HG03442 (cell line): Measurements from ENCODE around the gene RCN2.

ENCODE experiments used
- ATAC-seq: cut with Tn5 transposase; IDR thresholded peaks from one replicate; pipeline ENCODE4 v1.9.1; 2021; ENCODE audit warnings: mild to moderate bottlenecking, moderate library complexity; ENCODE audit not compliant: unreplicated experiment

RCN2 gene

DNA sequence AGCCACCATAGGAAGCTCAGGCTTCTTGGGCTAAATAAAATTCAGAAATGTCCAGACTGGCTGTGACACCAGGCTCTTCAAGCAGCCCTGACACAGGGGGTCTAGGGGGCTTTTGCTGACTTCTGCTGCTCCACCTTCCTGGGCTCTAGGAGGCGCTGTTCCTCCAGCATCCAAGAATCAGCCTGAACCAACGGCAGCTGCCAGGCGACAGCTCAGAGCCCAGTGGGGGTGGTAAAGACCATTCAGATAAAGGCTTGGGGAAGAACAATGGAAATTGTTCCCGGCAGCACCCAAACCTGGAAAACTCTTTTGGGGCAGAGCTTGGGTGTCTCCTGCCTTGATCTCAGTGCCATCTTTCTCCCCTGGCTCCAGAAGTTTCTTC lies 41.8 kb downstream of the RCN2 start:
- ATAC-seq = no peak

DNA sequence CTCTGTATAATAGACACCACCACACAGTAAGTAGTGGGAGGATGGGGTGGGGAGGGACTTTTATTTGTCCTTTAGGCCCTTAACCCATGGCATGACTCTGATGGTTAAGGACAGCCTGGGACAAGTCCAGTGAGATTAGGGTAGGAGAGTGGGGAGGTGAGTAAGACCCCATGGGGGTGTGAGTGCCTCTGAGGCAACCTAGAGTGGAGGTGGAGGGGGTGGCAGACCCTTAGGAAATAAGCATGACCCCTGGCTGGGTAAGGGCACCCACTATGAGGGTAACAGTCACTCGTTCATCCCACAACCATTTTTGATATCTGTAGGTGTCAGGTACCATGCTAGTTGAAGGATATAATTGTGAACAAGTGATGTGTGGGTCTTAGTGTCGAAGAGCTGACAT lies 42.4 kb downstream of the RCN2 start:
- ATAC-seq = no peak

- ATAC-seq = no peak
Observed at GRCh38 chr15:76974456-76975036, 43.0 kb downstream of the RCN2 start.

GRCh38 chr15:76976141-76976540 lies 44.6 kb downstream of the RCN2 start:
- ATAC-seq = no peak

DNA sequence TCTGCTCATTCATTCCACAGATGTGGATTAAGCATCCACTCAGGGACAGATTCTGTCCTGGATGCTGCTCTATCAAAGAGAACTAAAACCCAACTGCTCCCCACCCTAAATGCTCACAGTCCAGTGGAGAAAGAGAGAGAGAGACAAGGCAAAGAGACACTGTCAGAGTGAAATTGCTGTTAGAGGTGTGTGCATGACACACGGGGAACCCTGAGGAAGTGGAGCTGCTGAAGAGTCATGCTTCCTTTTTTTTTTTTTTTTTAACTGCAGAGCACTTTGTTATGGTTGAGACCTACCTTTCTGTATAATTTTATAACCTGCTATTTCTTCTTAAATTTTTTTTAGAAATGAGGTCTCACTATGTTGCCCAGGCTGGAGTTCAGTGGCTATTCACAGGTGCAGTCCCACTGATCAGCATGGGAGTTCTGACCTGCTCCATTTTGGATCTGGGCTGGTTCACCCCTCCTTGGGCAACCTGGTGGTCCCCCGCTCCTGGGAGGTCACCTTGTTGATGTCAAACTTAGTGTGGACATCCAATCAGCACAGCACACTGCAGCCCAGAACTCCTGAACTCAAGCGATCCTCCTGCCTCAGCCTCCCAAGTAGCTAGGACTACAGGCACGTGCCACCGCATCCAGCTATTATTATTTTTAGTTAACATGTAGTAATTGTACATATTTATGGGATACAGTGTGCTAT lies 45.2 kb downstream of the RCN2 start:
- ATAC-seq = no peak

DNA sequence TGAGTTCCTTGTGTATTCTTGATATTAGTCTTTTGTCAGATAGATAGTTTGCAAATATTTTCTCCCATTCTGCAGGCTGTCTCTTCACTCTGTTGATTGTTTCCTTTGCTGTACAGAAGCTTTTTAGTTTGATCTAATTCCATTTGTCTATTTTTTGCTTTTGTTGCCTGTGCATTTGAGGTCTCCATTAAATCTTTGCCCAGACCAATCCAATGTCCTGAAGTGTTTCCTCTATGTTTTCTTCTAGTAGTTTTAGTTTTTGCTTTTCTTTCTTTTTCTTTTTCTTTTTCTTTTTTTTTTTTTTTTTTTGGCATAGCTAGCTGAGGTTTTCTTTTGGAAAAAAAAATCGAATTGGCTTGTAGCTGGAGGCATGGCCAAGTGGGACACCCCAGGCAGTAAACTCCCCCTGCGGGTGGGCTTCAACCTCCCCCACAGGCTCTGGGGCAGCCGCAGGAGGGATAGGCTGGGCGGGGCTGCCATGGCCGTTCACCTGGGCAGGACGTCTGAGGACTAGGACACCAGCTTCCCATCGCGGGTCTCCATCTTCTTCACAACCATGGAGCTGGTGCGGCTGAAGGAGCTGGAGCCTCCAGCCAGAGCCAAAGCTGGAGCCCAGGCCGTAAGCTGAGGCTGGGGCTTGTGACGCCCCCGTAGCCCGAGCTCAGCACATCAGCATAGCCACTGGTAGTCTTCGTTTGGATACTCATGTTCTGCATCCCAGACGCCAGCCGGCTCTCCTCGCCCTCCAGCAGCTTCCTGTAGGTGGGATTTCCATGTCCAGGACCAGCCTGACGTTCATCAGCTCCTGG lies 47.2 kb downstream of the RCN2 start:
- ATAC-seq = no peak

DNA sequence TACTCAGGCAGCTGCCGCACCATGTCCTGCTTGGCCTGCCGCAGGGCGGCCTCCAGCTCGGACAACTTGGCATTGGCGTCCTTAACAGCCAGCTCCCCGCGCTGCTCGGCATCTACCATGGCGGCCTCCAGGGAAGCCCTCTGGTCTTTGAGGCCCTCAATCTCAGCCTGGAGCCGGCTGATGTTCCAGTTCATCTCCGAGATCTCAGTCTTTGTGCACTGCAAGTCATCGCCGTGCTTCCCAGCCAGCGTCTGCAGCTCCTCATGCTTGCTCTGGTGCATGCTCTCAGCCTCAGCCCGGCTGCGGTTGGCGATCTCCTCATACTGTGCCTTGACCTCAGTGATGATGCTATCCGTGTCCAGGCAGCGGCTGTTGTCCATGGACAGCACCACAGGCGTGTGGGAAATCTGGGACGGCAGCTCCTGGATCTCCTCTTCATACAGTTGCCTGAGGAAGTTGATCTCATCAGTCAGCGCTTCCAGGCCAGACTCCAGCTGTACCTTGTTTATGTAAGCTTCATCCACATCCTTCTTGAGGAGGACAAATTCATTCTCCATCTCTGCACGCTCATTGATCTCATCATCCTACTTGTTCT lies 47.9 kb downstream of the RCN2 start:
- no peak for ATAC-seq

GRCh38 chr15:76979996-76980520 lies 48.5 kb downstream of the RCN2 start:
- ATAC-seq = no peak

DNA sequence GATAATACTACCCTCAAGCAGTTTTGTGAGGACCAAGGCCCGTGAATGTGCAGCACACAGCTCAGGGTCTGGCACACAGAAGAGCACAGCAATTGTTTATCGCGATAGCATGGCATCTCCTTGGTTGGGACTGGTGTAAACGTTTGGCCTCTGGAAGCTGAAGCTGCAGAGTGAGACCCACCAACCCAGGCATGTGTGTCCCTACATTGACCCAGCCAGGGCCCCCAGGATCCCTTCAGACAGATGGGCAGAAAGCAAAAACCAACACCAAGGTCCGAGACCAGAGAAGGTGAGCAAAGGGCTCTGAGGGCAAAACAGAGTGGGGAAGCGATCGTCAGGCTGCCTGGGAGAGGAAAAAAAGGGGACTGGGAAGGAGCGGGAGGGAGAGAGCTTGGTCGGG lies 50.8 kb downstream of the RCN2 start:
- ATAC-seq = no peak

DNA sequence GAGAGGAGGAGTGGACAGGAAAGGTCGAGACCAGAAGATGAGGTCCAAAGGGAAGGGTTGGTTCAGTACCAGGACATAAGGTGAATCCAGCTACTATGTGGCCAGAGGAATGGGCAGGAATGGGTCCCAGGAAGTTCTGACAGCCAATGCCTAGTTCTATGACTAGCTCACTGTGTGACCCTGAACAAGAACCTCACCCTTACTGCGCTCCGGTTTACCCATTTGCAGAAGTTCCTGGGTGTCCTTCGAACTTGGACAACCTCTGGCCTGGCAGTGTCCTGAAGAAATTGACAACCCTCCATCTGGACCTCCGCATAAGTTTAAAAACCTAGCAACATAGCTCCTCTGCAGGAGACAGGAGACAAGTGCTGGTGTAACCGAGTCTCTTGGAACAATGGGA lies 51.2 kb downstream of the RCN2 start:
- no peak for ATAC-seq

- ATAC-seq = no peak
Observed at GRCh38 chr15:76983590-76984375, 52.2 kb downstream of the RCN2 start.

DNA sequence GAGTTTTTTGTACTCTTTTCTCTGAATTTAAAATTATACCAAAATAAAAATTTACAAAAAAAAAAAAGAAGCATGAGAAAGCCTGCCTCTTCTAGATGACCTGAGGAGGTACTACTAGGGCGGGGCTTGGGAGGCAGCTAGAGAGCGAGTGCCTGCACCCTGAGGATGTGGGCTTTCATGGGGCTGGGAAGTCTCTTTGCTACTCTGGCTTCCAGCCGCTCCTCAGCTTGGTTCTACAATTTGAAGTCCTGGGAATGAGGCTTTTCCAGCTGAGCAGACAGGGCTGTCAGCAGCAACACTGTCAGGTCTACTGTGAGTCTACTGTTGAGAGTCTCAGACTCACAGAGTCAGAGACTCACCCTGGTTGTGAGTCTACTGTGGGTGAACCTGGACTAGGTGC lies 55.2 kb downstream of the RCN2 start:
- ATAC-seq = no peak

GRCh38 chr15:76987276-76987675 lies 55.7 kb downstream of the RCN2 start:
- no peak for ATAC-seq

DNA sequence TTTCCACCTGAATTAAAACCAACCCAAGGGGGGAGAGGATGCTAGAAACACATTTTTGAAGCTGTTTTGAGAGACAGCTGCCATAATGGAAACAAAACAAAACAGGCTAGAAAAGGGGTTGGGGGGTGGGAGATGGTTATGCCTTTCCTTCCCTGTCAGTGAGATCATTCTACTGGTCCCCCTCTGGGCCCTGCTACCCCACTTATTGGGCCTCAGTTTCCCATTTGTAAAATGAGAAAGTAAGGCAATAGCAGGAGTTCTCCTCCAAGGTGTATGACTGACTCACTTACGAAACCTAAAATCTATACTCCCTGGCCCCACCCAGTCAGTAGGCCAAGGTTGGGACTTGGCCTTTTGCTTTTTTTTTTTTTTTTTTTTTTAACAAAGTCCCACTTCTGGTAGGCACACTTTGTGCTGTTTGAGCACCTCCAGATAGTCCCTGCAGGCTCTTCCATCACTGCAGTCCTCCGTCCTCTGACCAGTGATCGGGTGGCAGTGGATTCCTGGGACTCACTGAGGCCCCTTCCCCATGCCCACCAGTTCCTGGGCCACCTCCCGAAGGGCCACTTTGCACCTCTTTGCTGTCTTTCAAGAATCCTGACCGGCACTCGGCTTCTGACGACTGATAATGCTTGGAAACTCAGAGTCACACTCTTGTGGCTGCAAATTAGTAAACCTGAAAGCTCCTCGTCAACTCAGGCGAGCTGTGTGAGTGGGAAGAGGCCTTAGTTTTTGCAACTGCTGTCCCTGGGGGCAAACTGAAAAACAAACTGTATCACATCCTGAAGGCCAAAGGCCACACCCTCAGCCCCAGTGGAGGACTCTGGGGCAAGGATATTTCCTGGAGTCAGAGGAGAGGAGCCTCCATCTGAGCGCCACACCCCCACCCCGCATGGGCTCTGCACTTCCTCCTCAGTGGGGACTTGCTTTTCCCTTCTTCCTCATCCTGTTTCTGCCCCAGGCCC lies 56.6 kb downstream of the RCN2 start:
- peak; percentile 76 for ATAC-seq

GRCh38 chr15:76988867-76989780 lies 57.6 kb downstream of the RCN2 start:
- ATAC-seq = no peak

GRCh38 chr15:76991048-76991447 lies 59.5 kb downstream of the RCN2 start:
- no peak for ATAC-seq

GRCh38 chr15:76991741-76992645 lies 60.4 kb downstream of the RCN2 start:
- ATAC-seq = no peak
